HG03439 (cell line): ENCODE results near the gene MYO3B.

ENCODE experiments used
- ATAC-seq: cut with Tn5 transposase; IDR thresholded peaks from one replicate; pipeline ENCODE4 v1.9.1; 2021; ENCODE audit warnings: mild to moderate bottlenecking, moderate library complexity; ENCODE audit not compliant: unreplicated experiment

MYO3B gene

DNA sequence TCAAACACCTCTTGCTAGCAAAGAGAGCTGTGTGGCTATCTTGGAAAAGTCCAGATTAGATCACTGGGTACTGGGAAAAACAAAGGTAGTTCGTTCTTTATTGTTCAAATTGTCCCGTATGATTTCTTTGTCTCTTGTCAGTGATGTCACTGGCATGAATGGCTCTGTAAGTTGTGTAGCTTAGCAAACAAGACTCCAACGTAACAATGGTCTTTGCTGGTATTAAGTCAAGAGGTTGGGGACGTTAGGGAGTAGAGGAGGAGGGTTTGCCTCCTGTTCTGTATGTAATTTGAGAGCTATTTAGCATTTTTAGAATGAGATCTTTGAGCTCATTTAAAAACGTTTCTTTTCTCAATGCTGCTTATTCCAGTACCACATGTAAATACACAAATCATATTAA, 320.7 kb downstream of the MYO3B start:
- ATAC-seq, result no peak

DNA sequence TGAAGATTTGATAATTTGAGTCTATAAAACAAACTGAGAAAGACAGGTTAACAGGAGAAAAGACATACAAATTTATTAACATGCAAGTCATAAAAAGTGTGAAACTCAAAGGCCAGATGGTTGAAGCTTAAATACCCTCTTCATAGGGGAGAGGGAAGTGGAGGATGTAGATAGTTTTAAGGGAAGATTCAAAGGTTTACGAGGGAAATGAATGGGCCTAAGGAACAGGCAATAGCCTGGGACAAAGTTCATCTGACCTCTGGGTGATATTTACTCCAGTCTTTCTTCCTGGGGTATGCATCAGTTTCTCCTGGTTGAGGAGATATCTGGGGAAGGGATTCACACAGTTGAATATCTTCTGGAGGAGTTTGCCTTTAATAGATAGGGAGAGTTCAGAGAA, 322.2 kb downstream of the MYO3B start:
- no peak for ATAC-seq

DNA sequence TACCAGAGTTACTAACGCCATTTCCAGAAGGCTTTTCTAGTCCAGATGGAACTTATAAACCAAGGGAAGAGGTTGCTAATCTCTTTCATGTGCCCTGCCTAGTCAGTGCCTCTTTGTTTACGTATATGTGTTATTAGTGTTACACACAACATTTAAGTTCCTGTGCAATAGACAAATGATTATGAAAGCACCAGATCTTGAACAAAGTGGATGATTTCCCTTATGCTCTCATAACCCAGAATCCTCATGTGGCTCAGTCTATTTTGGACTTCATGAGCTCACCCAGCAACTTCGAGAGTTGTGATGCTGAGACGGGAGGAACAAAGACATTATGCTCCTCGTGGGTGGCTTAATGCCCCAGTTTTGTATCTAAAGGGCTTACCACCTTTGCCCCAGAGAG, 322.8 kb downstream of the MYO3B start:
- ATAC-seq, result no peak

DNA sequence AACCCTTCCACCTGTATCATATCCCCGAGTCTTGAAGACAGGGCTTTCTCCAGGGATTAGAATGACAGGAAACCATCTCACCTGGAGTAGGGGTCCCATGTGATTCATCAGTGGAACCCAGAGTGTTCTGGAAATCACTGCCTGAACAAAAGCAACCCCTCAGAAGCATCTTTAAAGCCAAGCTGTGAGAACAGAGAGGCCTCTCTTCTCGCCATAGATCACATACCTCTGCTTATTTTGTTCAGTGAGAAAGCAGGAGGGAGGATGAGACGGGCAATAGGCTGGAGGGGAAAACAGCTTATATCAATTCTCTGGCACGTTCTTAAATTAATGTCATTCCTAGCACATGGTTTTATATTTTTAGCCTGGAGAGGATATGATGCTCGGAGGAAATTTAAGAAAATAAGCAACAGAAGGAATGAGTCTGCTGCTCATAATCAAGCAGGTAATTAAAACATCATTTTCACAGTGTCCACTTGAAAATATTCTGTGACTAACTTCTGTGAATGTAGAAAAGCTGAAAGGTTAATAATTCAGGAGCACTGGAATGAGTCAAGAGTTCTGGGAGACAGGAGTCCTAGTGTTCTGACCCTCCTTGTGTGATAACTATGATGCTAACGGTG, 323.6 kb downstream of the MYO3B start:
- no peak for ATAC-seq

DNA sequence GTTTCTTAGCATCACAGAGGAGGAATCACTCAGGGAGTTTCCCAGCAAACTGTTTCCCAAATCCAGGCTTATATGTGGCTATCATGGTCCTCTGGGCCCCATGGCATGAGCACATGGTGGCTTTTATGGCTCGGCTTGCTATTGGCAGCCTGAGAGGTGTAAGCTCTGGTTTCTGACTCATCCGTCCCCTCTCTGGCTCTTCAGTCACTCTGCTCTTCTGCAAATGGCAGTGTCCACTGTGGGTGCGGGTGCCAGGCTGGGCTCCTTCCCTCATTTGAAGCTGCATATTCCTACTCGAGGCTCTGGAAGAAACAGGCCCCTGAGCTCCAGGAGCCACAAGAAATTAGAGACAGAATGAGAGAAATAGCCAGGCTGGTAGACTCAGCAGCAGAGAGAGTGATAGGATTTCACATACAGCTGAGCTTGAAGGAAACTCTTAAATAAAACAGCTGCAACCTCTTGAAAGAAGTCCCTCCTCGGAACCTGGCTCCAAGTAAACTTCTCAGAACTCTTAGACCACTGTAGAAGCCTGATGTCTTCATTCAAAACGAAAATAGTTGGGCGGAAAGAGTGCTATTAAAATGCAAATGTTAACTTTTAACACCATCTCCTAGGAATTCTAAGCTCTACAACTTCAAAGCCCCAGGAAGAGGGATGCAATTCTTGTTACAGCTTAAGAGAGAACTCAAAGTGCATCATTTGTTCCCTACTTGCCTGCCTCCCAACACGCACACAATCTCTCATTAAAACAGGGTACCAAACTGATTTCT, 324.6 kb downstream of the MYO3B start:
- ATAC-seq, result no peak

DNA sequence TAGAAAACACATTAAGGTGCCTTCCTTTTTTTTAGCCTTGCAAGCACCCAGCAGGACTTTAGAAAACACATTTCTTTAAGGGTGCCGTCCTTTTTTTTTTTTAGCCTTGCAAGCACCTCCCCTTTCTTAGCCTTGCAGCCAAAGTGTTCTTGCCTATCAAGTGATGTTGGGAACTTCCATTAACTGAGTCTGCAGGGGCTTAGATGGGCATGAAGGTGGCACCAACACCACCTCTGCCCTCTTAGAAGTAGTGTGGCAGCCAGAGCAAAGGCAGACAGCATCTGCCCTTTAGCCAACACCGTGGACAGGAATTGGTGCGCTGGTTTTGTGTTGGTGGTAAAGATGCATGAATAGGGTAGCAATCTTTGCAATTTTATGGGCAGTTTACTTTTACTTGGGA, 325.6 kb downstream of the MYO3B start:
- no peak for ATAC-seq

DNA sequence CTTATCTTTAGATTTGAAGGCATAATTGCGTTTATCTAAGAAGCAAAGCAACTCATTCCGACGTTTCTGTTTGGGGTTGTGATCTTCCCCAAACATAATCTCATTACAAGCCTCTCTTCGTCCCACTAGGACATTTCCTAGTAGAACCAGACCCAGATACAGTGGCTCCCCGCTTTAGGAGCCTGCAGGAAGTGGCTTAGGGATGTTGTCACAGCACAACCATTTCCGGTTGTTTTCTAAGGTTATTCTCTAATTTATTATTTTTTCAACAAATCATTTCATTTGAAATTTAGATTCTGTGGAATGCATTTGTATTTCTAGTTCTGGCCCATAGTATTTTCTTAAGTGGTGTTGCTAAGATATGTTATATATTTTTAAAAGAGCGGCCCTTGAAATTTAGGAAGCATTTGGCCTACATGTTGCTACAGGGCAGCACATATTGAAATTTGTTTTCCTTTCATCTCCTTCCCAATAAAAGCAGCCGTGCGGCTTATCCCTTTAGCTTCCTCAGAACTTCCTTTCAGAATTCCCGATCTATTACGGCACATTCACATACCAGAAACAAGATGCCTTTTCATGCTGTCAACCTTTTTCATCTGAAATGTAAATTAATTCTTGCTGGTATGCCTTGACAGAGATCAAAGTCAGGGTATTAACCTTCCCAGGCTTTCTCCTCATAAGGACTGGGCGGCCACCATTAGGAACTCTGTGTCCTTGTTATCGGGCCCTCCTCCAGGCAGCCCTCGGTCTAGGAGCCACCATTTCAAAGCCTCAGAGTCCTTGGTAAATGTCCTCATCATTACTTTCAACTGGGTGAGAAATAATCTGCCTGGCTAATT, 326.2 kb downstream of the MYO3B start:
- no peak for ATAC-seq

DNA sequence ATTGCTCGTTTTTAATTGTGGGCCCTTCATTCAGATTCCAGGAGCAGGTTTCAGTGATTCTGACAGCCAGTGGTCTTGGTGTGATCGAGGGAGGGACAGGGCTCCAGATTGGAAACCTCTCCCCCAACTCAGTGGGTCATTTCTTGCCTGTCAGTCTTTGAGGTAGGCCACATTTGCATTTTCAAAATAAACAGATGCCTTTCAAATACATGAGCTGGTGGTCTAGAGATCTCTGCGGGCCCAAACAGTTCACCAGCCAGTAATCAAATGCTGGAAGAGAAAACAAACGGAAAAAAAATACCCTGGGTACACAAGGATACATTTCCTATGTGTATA, 326.8 kb downstream of the MYO3B start:
- ATAC-seq, result no peak

DNA sequence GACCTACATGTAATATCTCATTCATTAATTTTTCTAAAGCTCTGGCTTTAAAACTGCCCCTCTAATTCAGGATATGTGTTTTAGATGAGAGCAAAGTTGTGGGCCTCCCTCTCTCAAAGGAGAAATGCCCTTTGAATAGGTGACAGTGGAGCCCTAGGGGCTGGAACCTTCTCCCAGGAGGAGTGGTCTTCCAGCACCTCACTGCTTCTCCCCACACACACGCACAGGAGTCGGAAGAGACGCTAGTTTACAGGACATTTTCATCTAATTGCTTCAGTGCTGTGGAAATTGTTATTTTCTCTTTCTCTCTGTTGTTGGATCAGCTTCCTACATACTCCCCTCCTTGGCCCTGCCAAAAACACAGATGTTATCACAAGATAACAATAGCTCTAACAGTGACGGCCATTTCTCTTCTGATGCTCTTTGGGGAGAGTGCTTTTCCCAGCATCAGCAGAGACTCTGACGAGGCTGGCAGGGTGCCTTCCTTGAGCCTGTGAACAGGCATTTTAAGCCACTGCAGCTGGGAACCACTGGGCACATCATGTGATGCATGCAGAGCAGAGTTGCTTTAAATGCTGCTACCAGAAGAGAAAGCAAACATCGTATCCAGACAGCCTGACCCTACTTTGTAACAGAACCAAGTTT, 327.8 kb downstream of the MYO3B start:
- ATAC-seq, result no peak

DNA sequence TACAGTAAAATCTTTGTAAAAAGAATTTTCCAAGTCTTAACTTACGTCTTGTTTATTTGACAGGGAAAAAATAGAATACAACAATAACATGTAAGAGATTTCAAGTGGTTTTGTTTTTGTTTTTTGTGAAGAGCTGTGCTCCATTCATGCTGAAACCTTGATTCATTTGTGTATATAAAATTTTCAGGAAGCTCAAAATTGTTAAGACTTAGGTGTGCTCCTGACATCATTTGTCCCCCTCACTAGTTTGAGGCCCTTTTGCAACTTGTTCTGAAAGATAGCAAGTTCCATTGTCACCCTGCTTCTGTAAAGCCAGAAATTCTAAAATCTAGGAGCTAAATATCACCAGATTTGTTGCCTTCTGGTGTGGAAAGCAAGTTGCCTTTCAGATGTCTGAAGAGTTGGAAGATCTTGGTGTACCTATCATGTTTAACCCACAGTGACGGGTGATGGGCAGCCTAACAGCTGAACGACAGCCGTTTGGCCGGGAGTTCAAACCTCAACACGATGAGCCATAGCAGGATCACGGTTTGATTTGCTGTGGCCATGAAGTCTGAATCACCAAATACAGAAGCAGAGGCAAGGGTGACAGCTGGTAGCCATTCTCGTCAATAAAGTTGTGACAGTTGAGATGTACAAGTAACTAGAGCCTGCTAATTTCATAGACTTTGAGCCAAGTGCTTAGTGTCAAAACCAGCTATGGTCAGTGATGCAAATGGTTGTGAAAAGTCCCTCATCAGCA, 331.7 kb downstream of the MYO3B start:
- ATAC-seq, result no peak

DNA sequence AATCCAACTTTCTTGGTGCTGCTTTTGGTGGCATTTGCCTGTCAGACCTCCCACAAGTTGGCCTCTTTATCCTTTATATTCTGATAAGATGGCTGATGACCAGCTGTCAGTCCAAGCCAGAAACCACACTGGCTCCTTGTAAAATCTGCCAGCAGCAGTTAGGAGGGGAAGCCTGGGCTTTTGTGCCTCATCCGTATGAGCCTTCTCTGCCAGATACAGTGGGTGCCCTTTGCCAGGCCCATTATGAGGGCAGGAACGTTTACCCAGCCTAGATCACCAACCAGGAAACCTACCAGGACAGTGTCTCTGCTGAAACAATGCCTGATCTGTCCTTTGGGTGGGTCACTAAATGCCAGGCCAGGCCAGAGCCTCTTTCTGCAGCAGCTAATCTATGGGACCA, 334.3 kb downstream of the MYO3B start:
- ATAC-seq, result no peak

DNA sequence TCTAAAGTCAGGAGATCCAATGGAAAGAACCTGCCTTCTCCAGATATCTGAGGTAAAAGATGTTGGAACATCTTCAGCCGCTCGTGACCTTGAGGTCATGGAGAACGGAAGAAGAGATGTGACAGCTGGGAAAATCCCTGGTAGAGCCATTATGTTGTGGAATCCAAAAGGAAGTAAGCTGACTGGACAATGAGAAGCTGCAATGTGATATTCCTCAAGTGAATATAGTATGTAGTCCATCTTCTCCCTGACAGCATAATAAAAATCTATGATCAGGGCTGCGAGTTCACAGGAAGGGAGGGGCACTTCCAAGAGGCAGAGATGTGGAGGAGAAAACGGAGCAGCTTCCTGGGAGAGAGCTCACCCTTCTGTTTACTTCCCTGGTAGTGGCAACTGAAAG, 336.2 kb downstream of the MYO3B start:
- no peak for ATAC-seq

DNA sequence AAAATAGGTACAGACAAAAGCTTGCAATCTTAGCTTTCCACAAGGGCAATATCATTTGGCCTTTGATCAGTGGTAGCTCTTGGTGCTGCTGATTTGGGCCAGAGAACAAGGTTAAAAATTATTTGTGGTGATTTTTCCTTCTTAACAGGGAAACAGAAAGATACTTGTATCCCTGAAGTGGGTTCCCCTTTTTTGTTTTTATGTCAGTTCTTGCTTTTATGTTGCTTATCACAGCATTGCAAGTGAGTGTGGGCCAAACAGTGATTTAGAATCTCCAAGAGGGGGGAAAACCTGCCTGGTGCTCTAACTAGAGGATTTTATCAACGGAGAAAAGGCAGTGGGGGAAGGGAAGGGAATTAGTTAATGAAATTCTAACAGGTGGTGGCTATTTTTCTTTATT, 339.6 kb downstream of the MYO3B start:
- ATAC-seq, result no peak

DNA sequence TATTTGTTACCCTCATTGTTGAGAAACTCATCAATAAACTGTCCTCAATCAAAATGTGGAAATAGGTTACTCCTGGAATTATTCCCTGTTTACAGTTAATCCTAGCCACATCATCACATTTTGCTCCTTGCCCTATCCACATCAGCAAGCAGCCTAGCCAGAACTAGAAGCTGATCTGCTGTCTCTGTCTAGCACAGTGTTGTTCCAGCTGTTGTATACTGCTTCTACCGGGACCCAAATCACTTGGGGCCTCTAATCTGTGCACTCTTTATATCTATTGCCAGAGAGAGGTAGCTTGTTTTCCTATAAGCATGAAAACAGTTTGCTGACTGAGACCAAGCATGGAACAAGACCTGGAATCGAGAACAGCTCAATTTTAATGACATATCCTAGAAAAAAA, 341.0 kb downstream of the MYO3B start:
- no peak for ATAC-seq

DNA sequence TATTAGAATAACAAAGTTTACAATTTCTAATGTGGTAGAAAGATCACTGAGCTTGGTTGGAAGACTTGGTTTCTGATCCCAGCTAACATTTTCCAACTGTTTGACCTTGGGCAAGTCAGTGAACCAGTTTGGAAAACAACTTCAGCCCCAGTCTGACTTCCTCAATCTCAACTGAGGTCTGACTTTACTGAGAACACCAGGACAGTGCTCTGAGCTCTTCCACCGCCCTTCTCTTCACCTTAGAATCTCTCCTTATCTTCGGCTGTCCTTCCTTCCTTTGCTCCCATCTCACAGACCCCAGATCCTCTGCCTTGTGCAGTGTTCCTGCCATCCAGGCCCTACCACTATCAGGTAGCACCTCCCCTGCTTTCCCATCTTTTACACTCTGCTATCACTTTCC, 343.4 kb downstream of the MYO3B start:
- ATAC-seq, result no peak

DNA sequence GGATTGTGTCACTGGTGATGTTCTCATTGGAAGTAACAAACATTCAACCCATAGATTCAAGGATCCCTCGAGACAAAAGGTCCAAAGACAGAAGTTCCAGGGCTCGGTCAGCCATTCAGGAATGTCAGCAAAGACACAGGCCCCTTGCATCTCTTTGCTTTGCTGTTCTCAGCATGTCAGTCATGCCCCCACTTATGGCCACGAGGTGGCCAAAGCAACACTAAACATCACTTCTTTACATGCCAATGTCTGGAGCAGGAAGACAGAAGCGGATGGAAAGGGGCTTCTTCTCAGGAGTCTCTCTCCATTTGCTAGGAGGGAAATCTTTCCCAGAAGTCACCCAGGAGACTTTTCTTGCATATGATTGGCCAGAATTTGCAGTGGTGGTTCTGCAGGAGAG, 345.6 kb downstream of the MYO3B start:
- no peak for ATAC-seq

DNA sequence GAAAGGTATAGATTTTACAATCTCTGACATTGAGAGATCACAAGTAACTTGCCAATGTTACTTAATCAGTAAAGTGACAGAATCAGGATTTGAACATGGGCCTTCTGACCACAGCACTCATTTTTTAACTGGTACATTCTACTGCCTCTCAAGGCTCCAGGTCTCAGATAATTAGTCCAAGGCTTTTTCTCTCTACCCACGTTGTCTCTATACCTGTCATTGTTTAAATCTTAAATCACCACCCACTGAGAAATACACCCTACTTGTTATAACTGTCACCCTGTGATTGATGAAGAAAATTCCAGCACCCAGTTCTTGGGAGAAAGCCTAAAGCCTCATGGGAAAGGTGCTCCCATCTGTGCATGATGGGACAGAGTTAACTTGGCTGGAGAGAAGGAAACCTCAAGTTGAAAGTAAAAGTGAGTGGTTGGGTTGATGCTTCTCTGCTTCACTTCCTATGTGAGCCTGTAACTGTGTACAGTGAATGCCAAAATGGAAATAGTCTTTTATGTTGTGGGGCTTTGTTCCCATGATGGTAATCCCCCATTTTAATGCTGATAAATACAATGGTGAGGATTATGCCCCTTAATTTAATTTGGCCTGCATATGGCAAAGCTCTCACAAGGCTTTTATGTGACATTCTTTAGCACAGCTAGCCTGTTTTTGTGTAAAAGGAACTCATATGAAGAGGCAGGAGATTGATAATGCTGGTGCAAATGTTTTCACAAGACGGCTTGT, 347.1 kb downstream of the MYO3B start:
- ATAC-seq, result no peak

DNA sequence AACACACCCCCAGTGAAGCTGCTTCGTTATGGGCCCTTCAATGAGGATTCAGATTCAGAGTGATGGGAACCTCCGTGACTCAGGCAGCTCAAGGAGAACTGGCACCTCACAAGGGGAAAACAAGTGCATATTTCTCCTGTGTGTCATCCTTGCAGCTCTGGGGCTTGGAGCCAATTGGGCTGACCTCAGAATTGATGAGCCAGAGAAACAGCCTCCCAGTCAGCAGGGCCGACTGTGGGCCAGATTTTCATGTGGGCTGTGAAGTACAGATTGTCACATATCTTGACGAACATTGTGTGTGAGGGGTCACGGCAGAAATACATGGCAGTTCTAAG, 347.6 kb downstream of the MYO3B start:
- ATAC-seq, result no peak

DNA sequence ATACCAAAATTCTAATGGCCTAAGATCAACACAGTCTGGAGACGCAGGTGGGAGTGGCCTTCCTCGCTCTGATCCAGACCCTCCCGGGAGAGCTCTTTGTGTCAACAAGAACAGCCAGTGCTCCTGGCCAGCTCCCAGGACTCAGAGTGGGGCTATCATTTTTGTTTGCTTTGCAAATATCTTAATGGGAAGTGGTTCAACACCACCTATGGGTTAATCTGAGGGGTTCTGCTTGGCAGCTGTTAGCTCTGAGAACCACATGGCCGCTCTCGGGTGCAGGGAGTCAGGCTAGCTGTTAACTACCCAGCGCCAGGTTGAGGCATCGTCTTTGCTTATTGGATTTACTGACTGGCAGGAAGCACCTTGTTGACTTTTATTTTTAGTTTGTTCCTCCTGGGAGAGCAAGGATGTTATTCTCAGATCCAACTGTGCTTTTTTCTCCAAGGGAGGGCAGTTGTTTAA, 352.4 kb downstream of the MYO3B start:
- ATAC-seq, result no peak
